Urothelium cell line (cell line): ENCODE results near the gene RASGRP1.

Experiments
- DNase-seq: peaks from one replicate; pipeline ENCODE4 v3.0.0; 2011; ENCODE audit warnings: low spot score, mixed read lengths
- FAIRE-seq: peaks from 2 replicates; lab custom pipeline; 2011; peaks lifted over from hg19 to GRCh38; lab: Jason Lieb, UNC

RASGRP1 gene

GRCh38 chr15:38463893-38464292, 100.7 kb downstream of the RASGRP1 start:
- FAIRE-seq (no peak), DNase-seq (no peak)

DNA sequence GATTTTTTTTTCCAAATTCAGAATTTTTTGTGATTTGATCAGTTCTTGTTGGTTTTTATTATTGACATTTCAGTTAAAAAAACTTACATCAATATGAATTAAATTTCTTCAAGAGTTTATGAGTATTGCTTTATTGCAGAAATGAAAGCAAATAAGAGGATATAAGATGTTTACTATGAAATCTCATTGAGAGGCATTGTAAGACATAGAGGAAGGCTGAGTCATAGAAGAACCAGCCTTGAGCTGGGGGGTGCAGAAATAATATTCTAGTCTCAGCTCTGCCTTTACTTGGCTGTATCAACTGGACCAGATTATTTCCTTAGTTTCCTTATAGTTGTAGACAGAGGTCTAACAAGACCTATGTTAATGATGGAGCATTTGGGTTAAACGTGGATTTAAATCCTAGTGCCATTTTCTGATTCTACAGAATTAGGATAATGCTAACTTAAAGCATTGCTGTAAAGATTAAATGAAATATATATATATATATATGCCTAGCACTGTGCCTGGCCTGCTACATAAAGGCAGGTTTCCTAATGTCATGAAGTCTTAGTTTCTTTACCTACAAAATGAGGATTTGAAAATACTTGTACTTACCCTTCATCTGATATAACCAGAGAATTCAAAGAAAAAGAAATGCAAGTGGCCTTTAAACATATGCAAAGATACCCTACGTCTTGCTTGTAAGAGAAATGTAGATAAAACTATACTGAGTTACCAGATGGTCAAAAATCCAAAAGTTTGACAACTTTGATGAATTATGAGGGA, 103.4 kb downstream of the RASGRP1 start:
- DNase-seq = no peak
- no peak for FAIRE-seq

GRCh38 chr15:38460543-38460942, 104.1 kb downstream of the RASGRP1 start:
- no peak for FAIRE-seq
- no peak for DNase-seq

DNA sequence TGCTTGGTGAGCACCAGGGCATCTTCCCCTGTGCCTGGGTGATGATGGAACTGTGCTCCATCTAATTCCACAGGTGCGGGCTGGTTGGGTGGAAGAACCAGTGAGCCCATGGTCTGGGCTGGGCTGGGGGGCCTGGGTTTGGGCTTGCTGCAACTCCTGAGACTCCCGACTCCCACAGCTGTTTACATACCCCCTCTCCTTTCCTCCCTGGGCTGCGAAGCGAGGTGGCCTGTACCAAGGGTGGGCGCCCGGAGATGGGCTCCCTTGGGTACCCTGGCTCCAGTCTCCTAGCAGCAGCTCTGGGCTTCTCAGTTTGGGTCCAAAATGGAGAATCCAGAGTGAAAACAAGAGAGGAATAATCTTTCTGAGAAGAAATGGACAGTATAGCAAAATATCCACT, 105.1 kb downstream of the RASGRP1 start:
- no peak for FAIRE-seq
- DNase-seq = no peak

DNA sequence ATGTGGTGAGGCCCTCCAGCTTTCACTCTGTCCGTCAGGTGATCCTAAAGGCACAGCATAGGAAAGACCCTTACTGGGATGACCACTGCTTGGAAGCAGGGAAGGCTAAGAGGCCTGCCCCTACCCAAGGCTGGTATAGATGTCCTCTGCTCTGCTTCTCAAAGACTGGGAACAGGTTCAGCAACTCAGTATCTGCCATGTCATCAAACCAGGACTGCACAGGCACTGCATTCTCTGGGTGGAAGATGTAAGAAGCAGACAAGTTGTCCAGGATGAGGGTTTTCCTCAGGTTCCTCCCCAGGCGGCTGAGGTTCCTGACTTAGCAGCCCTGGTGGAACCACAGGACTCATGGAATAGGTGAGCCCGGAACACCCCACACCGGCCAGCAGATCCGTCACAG, 106.0 kb downstream of the RASGRP1 start:
- no peak for DNase-seq
- FAIRE-seq = no peak

- FAIRE-seq = no peak
- no peak for DNase-seq
These were observed 109.5 kb downstream of the RASGRP1 start for GRCh38 chr15:38455092-38455491.

DNA sequence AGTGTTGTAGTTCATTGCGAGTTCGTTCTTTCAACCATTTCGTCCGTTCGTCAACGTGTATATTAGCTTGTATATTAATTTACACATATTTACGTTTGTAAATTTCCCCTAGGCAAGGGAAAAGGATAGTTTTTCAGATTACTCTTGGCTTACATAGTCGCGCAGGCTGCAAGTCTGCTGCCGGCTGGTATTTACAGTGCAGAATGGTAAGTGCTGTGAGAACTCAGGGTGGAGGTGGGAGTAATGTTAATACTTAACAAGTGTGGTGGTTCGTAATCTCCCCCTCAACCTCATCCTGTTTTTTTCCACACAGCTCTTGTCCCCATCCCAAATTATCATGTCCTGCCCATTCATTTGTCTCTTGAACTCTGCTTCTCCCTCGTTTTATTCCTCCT, 109.9 kb downstream of the RASGRP1 start:
- no peak for DNase-seq
- FAIRE-seq = no peak

DNA sequence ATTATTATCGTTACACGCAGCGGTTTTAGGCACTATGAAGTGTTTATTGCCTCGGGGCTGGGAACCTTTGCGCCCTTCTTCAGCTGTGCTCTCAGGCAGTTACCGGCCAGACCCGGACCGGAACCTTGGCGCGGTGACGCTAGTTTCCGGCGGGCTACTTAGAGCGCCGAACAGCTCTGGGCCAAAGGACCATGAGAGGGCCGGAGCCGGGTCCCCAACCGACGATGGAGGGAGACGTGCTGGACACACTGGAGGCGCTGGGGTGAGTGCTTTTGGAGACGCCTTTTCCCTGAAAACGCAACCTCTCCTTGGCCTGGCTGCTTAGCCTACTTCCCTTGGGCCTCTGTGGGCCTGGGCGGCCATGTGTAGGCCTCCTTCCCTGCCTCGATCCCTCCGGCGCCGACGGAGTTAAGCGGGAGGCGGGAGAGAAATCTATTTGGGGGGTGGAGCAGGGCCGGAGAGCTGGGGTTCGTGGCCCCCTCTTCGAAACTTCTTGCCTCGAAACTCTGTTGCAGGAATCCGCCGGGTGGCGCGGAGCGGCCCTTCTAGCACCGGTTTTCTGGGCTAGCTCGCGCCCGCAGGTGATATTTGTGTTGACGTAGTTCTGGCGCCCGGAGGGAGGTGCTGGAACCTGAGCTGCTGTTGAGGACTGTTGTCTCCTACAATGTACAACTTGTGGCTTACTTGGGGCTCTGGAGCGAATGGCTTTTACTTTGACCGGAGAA, 110.5 kb downstream of the RASGRP1 start, which contains the start of gene FAM98B:
Gene FAM98B (plus strand): TSS at position 157 of the 725 bp plus-strand sequence. CDS start 35 bp downstream, at position 192.
- DNase-seq = peak; percentile 86
- no peak for FAIRE-seq

DNA sequence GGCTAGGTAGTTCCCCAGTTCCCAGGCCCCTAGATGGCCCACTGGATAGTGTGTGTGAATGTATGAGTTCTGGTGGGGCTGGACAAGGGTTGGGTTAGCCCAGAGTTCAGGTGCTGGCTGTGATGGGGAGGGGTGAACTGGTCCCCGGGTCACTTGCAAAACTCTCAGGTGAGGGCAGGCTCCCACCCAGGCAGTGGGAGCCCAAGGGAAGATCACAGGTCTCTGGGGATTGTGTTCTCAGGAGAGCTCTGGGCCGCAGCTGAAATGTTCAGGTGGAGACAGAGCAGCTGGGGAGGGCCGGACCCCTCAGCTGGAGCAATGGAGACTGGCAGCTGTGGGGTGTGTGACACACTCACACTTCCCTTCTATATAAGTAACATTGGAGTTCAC, 123.5 kb downstream of the RASGRP1 start:
- no peak for DNase-seq
- no peak for FAIRE-seq

- FAIRE-seq = peak; percentile 84
These were observed 124.1 kb downstream of the RASGRP1 start for GRCh38 chr15:38440353-38441129.

More at GRCh38 chr15:38440353-38441129, 124.1 kb downstream of the RASGRP1 start:
- DNase-seq = peak; percentile 65
